Neural cell (in vitro differentiated cells): ENCODE results near the gene SMCO4.

Source experiments
- EP300 ChIP-seq: fragments of 450-650 bp; conservative IDR thresholded peaks from 2 replicates; pipeline ENCODE4 v1.6.1; 2014; ENCODE audit warnings: antibody characterized with exemption, mild to moderate bottlenecking, moderate library complexity; ENCODE audit not compliant: poor library complexity, severe bottlenecking
- EZH2 ChIP-seq: fragments of 200-600, 300-800 bp; shearing (Covaris generic), sonication (generic); IDR thresholded peaks from 2 replicates; pipeline ENCODE4 v1.6.1; 2014; ENCODE audit warnings: antibody characterized with exemption, low read length, borderline replicate concordance, mild to moderate bottlenecking; ENCODE audit not compliant: insufficient read depth, poor library complexity, severe bottlenecking
- MXI1 ChIP-seq: fragments of 450-650 bp; conservative IDR thresholded peaks from 2 replicates; pipeline ENCODE4 v1.6.1; 2014; ENCODE audit warnings: antibody characterized with exemption, mild to moderate bottlenecking; ENCODE audit not compliant: poor library complexity, severe bottlenecking
- POLR2AphosphoS5 ChIP-seq: IDR thresholded peaks from 2 replicates; pipeline ENCODE4 v1.6.1; 2012
- RAD21 ChIP-seq: fragments of 450-650 bp; conservative IDR thresholded peaks from 2 replicates; pipeline ENCODE4 v1.6.1; 2014; ENCODE audit warnings: antibody characterized with exemption, mild to moderate bottlenecking, moderate library complexity
- REST ChIP-seq: IDR thresholded peaks from 2 replicates; pipeline ENCODE4 v1.6.1; 2012; ENCODE audit warnings: borderline replicate concordance
- SMC3 ChIP-seq: fragments of 450-650 bp; conservative IDR thresholded peaks from 2 replicates; pipeline ENCODE4 v1.6.1; 2014; ENCODE audit warnings: antibody characterized with exemption, mild to moderate bottlenecking, moderate library complexity; ENCODE audit not compliant: poor library complexity
- TAF1 ChIP-seq: IDR thresholded peaks from 2 replicates; pipeline ENCODE4 v1.6.1; 2012; ENCODE audit warnings: low read depth
- TF ChIP-seq, protein P1 (sequence below): fragments of 450-650 bp; IDR thresholded peaks from 2 replicates; pipeline ENCODE4 v1.5.1; 2014; ENCODE audit warnings: antibody characterized with exemption, mild to moderate bottlenecking, moderate library complexity; ENCODE audit not compliant: poor library complexity, severe bottlenecking

DNA sequence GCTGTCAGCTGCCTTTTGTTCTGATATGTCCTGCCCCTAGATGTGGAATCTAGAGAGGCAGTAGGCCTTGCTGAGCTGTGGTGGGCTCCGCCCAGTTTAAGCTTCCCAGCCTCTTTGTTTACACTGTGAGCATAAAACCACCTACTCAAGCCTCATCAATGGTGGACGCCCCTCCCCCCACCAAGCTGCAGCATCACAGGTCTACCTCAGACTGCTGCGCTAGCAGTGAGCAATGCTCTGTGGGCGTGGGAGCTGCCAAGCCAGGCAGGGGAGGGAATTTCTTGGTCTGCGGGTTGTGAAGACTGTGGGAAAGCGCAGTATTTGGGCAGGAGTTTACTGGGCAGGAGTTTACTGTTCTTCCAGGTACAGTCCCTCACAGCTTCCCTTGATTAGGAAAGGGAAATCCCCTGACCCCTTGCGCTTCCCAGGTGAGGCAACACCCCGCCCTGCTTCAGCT, 98.5 kb downstream of the SMCO4 start:
- TF ChIP-seq, protein P1, sequence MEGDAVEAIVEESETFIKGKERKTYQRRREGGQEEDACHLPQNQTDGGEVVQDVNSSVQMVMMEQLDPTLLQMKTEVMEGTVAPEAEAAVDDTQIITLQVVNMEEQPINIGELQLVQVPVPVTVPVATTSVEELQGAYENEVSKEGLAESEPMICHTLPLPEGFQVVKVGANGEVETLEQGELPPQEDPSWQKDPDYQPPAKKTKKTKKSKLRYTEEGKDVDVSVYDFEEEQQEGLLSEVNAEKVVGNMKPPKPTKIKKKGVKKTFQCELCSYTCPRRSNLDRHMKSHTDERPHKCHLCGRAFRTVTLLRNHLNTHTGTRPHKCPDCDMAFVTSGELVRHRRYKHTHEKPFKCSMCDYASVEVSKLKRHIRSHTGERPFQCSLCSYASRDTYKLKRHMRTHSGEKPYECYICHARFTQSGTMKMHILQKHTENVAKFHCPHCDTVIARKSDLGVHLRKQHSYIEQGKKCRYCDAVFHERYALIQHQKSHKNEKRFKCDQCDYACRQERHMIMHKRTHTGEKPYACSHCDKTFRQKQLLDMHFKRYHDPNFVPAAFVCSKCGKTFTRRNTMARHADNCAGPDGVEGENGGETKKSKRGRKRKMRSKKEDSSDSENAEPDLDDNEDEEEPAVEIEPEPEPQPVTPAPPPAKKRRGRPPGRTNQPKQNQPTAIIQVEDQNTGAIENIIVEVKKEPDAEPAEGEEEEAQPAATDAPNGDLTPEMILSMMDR: no peak
- TF ChIP-seq REST: no peak
- TF ChIP-seq EZH2: no peak
- TF ChIP-seq POLR2AphosphoS5: no peak
- TF ChIP-seq EP300: no peak
- TF ChIP-seq TAF1: no peak
- no peak for TF ChIP-seq SMC3
- TF ChIP-seq MXI1: no peak
- TF ChIP-seq RAD21: no peak
